GM23338 (cell line): ENCODE measurements around the gene TLR5. TPM values are rescaled to one million over a fixed set of nuclear protein-coding genes. Genes with fewer than 3 reads are reported as not detected.

ENCODE experiments used
- ATAC-seq: fragments of 200-7000 bp; cut with Tn5 transposase; 3 replicates; pipeline ENCODE4 v1.9.1; 2020
- DNase-seq: peaks from one replicate; pipeline ENCODE4 v3.0.0-alpha.2; 2015; ENCODE audit warnings: low spot score
- H2AFZ ChIP-seq: fragments of 200-600 bp; sonication (generic); 2 replicates; pipeline ENCODE4 v1.8.0; 2016; ENCODE audit warnings: antibody characterized with exemption, mild to moderate bottlenecking, moderate library complexity
- H3F3A ChIP-seq: fragments of 200-600 bp; sonication (generic); replicated peaks from 2 replicates; pipeline ENCODE4 v1.8.0; 2017; ENCODE audit warnings: antibody characterized with exemption, mixed run types, low read depth
- H3K27ac ChIP-seq: fragments of 200-600 bp; sonication (generic); 2 replicates; pipeline ENCODE4 v1.6.1; 2016; ENCODE audit warnings: low read depth
- H3K27me3 ChIP-seq: fragments of 200-600 bp; sonication (generic); 2 replicates; pipeline ENCODE4 v1.8.0; 2016; ENCODE audit warnings: mild to moderate bottlenecking, mixed run types, moderate library complexity; ENCODE audit not compliant: insufficient read depth
- H3K36me3 ChIP-seq: fragments of 200-600 bp; sonication (generic); 2 replicates; pipeline ENCODE4 v1.8.0; 2016; ENCODE audit warnings: mild to moderate bottlenecking; ENCODE audit not compliant: insufficient read depth
- H3K4me1 ChIP-seq: fragments of 200-600 bp; sonication (generic); 2 replicates; pipeline ENCODE4 v1.8.0; 2016; ENCODE audit warnings: mild to moderate bottlenecking, moderate library complexity; ENCODE audit not compliant: insufficient read depth
- H3K4me2 ChIP-seq: fragments of 200-600 bp; sonication (generic); 2 replicates; pipeline ENCODE4 v1.7.1; 2017; ENCODE audit warnings: mixed run types
- H3K4me3 ChIP-seq: fragments of 200-600 bp; sonication (generic); 2 replicates; pipeline ENCODE4 v1.6.1; 2016; ENCODE audit warnings: mixed run types
- H3K79me2 ChIP-seq: fragments of 200-600 bp; sonication (generic); replicated peaks from 2 replicates; pipeline ENCODE4 v1.8.0; 2017; ENCODE audit warnings: mild to moderate bottlenecking; ENCODE audit not compliant: insufficient read depth
- H3K9me2 ChIP-seq: fragments of 200-600 bp; sonication (generic); 2 replicates; pipeline ENCODE4 v1.8.0; 2017; ENCODE audit not compliant: insufficient read depth
- H4K20me1 ChIP-seq: fragments of 200-600 bp; sonication (generic); replicated peaks from 2 replicates; pipeline ENCODE4 v1.8.0; 2017; ENCODE audit warnings: mild to moderate bottlenecking; ENCODE audit not compliant: insufficient read depth
- H3K27ac Mint-ChIP-seq: 2 replicates; pipeline ENCODE4 v1.8.0; 2020; ENCODE audit warnings: inconsistent platforms, mild to moderate bottlenecking, moderate library complexity, mixed read lengths
- H3K27me3 Mint-ChIP-seq: 3 replicates; pipeline ENCODE4 v1.8.0; 2022; ENCODE audit warnings: low read depth, mild to moderate bottlenecking, moderate library complexity, mixed read lengths, inconsistent platforms; ENCODE audit not compliant: insufficient read depth, poor library complexity
- H3K36me3 Mint-ChIP-seq: 3 replicates; pipeline ENCODE4 v1.8.0; 2021; ENCODE audit warnings: low read depth, mild to moderate bottlenecking, inconsistent platforms, moderate library complexity, mixed read lengths
- H3K4me1 Mint-ChIP-seq: 3 replicates; pipeline ENCODE4 v1.8.0; 2020; ENCODE audit warnings: mild to moderate bottlenecking, inconsistent platforms, mixed read lengths
- H3K4me3 Mint-ChIP-seq: 3 replicates; pipeline ENCODE4 v1.8.0; 2021; ENCODE audit warnings: moderate library complexity, mild to moderate bottlenecking, inconsistent platforms, mixed read lengths
- H3K9me3 Mint-ChIP-seq: 3 replicates; pipeline ENCODE4 v1.8.0; 2020; ENCODE audit warnings: moderate library complexity, mild to moderate bottlenecking, inconsistent platforms, mixed read lengths
- CREB1 ChIP-seq: fragments of 250-450 bp; sonication (Bioruptor Pico); IDR thresholded peaks from 2 replicates; pipeline ENCODE4 v1.5.0; 2020; ENCODE audit warnings: low read depth, mild to moderate bottlenecking, moderate library complexity
- CTCF ChIP-seq, 2 experiments: fragments of 200-600 bp in 1 of 2; sonication (generic) in 1 of 2; conservative IDR thresholded peaks; 2 replicates each; pipeline versions ENCODE4 v1.5.1 to v1.6.1; 2016 to 2017; ENCODE audit warnings: antibody characterized with exemption in 2 of 2, low read depth in 2 of 2, mild to moderate bottlenecking in 2 of 2, moderate library complexity in 1 of 2
- ETS1 ChIP-seq: IDR thresholded peaks from 2 replicates; pipeline ENCODE4 v1.6.1; 2016; ENCODE audit warnings: antibody characterized with exemption
- EZH2 ChIP-seq: fragments of 200-600 bp; sonication (generic); IDR thresholded peaks from one replicate; pipeline ENCODE4 v1.8.0; 2017; ENCODE audit warnings: antibody characterized with exemption, mild to moderate bottlenecking, low read depth; ENCODE audit not compliant: unreplicated experiment
- EZH2phosphoT487 ChIP-seq: fragments of 200-600 bp; sonication (generic); IDR thresholded peaks from one replicate; pipeline ENCODE4 v1.8.1; 2018; ENCODE audit warnings: antibody characterized with exemption; ENCODE audit not compliant: unreplicated experiment
- JUNB ChIP-seq: IDR thresholded peaks from one replicate; pipeline ENCODE4 v1.6.1; 2016; ENCODE audit warnings: antibody characterized with exemption; ENCODE audit not compliant: unreplicated experiment
- NANOG ChIP-seq: IDR thresholded peaks from 2 replicates; pipeline ENCODE4 v1.6.1; 2016; ENCODE audit warnings: antibody characterized with exemption, borderline replicate concordance
- POLR2AphosphoS5 ChIP-seq: IDR thresholded peaks from 2 replicates; pipeline ENCODE4 v1.6.1; 2016; ENCODE audit warnings: antibody characterized with exemption, low read depth
- REST ChIP-seq: IDR thresholded peaks from one replicate; pipeline ENCODE4 v1.6.1; 2018; ENCODE audit warnings: antibody characterized with exemption; ENCODE audit not compliant: unreplicated experiment
- STAT1 ChIP-seq: IDR thresholded peaks from one replicate; pipeline ENCODE4 v1.6.1; 2016; ENCODE audit warnings: antibody characterized with exemption; ENCODE audit not compliant: unreplicated experiment
- ZNF114 ChIP-seq: fragments of 250-450 bp; sonication (Bioruptor Pico); IDR thresholded peaks from 2 replicates; pipeline ENCODE4 v1.5.0; 2020; ENCODE audit warnings: mild to moderate bottlenecking, moderate library complexity
- ZNF331 ChIP-seq: fragments of 250-450 bp; sonication (Bioruptor Pico); IDR thresholded peaks from 2 replicates; pipeline ENCODE4 v1.5.0; 2020; ENCODE audit warnings: low read depth, mild to moderate bottlenecking, moderate library complexity
- ZNF462 ChIP-seq: fragments of 250-450 bp; sonication (Bioruptor Pico); IDR thresholded peaks from 2 replicates; pipeline ENCODE4 v1.5.0; 2020; ENCODE audit warnings: mild to moderate bottlenecking, moderate library complexity
- polyA plus RNA-seq: library from polyadenylated mRNA; unstranded; fragments of >200 nt; fragmentation: Nextera tagmentation; extraction: Ambion mirVana; gene quantifications from 2 replicates; pipeline ENCODE4 v1.2.1, GENCODE V29; 2016
- total RNA-seq: library from RNA; depleted of rRNA; stranded (reverse); fragments of >200 nt; shearing (Covaris generic); gene quantifications from 2 replicates; pipeline ENCODE4 v1.2.3, GENCODE V29; 2014

The TLR5 gene
- total and polyA plus RNA-seq, 2 experiments from 2014 or later: 0.10 to 0.39 TPM

- Histone ChIP-seq H3K4me1 (no peaks in the 10 kb centered on the region), H3K27ac (no peak overlapping the region), H3K9me2 (peaks cover 22% of the 10 kb centered on the region), H3K27me3 (no peaks in the 10 kb centered on the region), H3K4me3 (no peak overlapping the region), H2AFZ (no peak overlapping the region), H3K4me2 (no peak overlapping the region), H3K36me3 (no peaks in the 10 kb centered on the region), H4K20me1 (no peaks in the 10 kb centered on the region), H3K79me2 (no peaks in the 10 kb centered on the region), H3F3A (no peaks in the 10 kb centered on the region)
- Mint-ChIP-seq H3K27ac (no peak overlapping the region), H3K4me3 (no peak overlapping the region), H3K27me3 (no peaks in the 10 kb centered on the region), H3K36me3 (no peaks in the 10 kb centered on the region), H3K9me3 (no peaks in the 10 kb centered on the region), H3K4me1 (no peaks in the 10 kb centered on the region; the same call in 2 of the 3 replicates)
- DNase-seq: no peak
- no peak for ATAC-seq
- TF ChIP-seq EZH2: no peak
- TF ChIP-seq ZNF462: no peak
- TF ChIP-seq ZNF331: no peak
- TF ChIP-seq REST: no peak
- no peak for TF ChIP-seq ZNF114 (CRISPR knock-in tag)
- TF ChIP-seq ETS1: no peak
- no peak for TF ChIP-seq JUNB
- no peak for TF ChIP-seq NANOG
- TF ChIP-seq CTCF (conservative IDR thresholded peaks at IDR 0.05; ENCODE audit: low read depth in 2 of 2): no peak
- no peak for TF ChIP-seq CREB1 (CRISPR knock-in tag)
- no peak for TF ChIP-seq EZH2phosphoT487
- no peak for TF ChIP-seq POLR2AphosphoS5
- no peak for TF ChIP-seq STAT1
These were observed 76.6 kb downstream of the TLR5 start for GRCh38 chr1:223066415-223066814.
